GM23338 (cell line): ENCODE data around the gene CMYA5. TPM values are rescaled to one million over a fixed set of nuclear protein-coding genes. Genes with fewer than 3 reads are reported as not detected.
A peak's percentile ranks its signal among the peaks of the same experiment; 100 is the strongest.

Experiments used
- ATAC-seq: fragments of 200-7000 bp; cut with Tn5 transposase; 3 replicates; pipeline ENCODE4 v1.9.1; 2020
- DNase-seq: peaks from one replicate; pipeline ENCODE4 v3.0.0-alpha.2; 2015; ENCODE audit warnings: low spot score
- H2AFZ ChIP-seq: fragments of 200-600 bp; sonication (generic); 2 replicates; pipeline ENCODE4 v1.8.0; 2016; ENCODE audit warnings: antibody characterized with exemption, mild to moderate bottlenecking, moderate library complexity
- H3F3A ChIP-seq: fragments of 200-600 bp; sonication (generic); replicated peaks from 2 replicates; pipeline ENCODE4 v1.8.0; 2017; ENCODE audit warnings: antibody characterized with exemption, mixed run types, low read depth
- H3K27ac ChIP-seq: fragments of 200-600 bp; sonication (generic); 2 replicates; pipeline ENCODE4 v1.6.1; 2016; ENCODE audit warnings: low read depth
- H3K27me3 ChIP-seq: fragments of 200-600 bp; sonication (generic); 2 replicates; pipeline ENCODE4 v1.8.0; 2016; ENCODE audit warnings: mild to moderate bottlenecking, mixed run types, moderate library complexity; ENCODE audit not compliant: insufficient read depth
- H3K36me3 ChIP-seq: fragments of 200-600 bp; sonication (generic); 2 replicates; pipeline ENCODE4 v1.8.0; 2016; ENCODE audit warnings: mild to moderate bottlenecking; ENCODE audit not compliant: insufficient read depth
- H3K4me1 ChIP-seq: fragments of 200-600 bp; sonication (generic); 2 replicates; pipeline ENCODE4 v1.8.0; 2016; ENCODE audit warnings: mild to moderate bottlenecking, moderate library complexity; ENCODE audit not compliant: insufficient read depth
- H3K4me2 ChIP-seq: fragments of 200-600 bp; sonication (generic); 2 replicates; pipeline ENCODE4 v1.7.1; 2017; ENCODE audit warnings: mixed run types
- H3K4me3 ChIP-seq: fragments of 200-600 bp; sonication (generic); 2 replicates; pipeline ENCODE4 v1.6.1; 2016; ENCODE audit warnings: mixed run types
- H3K79me2 ChIP-seq: fragments of 200-600 bp; sonication (generic); replicated peaks from 2 replicates; pipeline ENCODE4 v1.8.0; 2017; ENCODE audit warnings: mild to moderate bottlenecking; ENCODE audit not compliant: insufficient read depth
- H3K9me2 ChIP-seq: fragments of 200-600 bp; sonication (generic); 2 replicates; pipeline ENCODE4 v1.8.0; 2017; ENCODE audit not compliant: insufficient read depth
- H4K20me1 ChIP-seq: fragments of 200-600 bp; sonication (generic); replicated peaks from 2 replicates; pipeline ENCODE4 v1.8.0; 2017; ENCODE audit warnings: mild to moderate bottlenecking; ENCODE audit not compliant: insufficient read depth
- H3K27ac Mint-ChIP-seq: 2 replicates; pipeline ENCODE4 v1.8.0; 2020; ENCODE audit warnings: inconsistent platforms, mild to moderate bottlenecking, moderate library complexity, mixed read lengths
- H3K27me3 Mint-ChIP-seq: 3 replicates; pipeline ENCODE4 v1.8.0; 2022; ENCODE audit warnings: low read depth, mild to moderate bottlenecking, moderate library complexity, mixed read lengths, inconsistent platforms; ENCODE audit not compliant: insufficient read depth, poor library complexity
- H3K36me3 Mint-ChIP-seq: 3 replicates; pipeline ENCODE4 v1.8.0; 2021; ENCODE audit warnings: low read depth, mild to moderate bottlenecking, inconsistent platforms, moderate library complexity, mixed read lengths
- H3K4me1 Mint-ChIP-seq: 3 replicates; pipeline ENCODE4 v1.8.0; 2020; ENCODE audit warnings: mild to moderate bottlenecking, inconsistent platforms, mixed read lengths
- H3K4me3 Mint-ChIP-seq: 3 replicates; pipeline ENCODE4 v1.8.0; 2021; ENCODE audit warnings: moderate library complexity, mild to moderate bottlenecking, inconsistent platforms, mixed read lengths
- H3K9me3 Mint-ChIP-seq: 3 replicates; pipeline ENCODE4 v1.8.0; 2020; ENCODE audit warnings: moderate library complexity, mild to moderate bottlenecking, inconsistent platforms, mixed read lengths
- CREB1 ChIP-seq: fragments of 250-450 bp; sonication (Bioruptor Pico); IDR thresholded peaks from 2 replicates; pipeline ENCODE4 v1.5.0; 2020; ENCODE audit warnings: low read depth, mild to moderate bottlenecking, moderate library complexity
- CTCF ChIP-seq, 2 experiments: fragments of 200-600 bp in 1 of 2; sonication (generic) in 1 of 2; conservative IDR thresholded peaks; 2 replicates each; pipeline versions ENCODE4 v1.5.1 to v1.6.1; 2016 to 2017; ENCODE audit warnings: antibody characterized with exemption in 2 of 2, low read depth in 2 of 2, mild to moderate bottlenecking in 2 of 2, moderate library complexity in 1 of 2
- ETS1 ChIP-seq: IDR thresholded peaks from 2 replicates; pipeline ENCODE4 v1.6.1; 2016; ENCODE audit warnings: antibody characterized with exemption
- EZH2 ChIP-seq: fragments of 200-600 bp; sonication (generic); IDR thresholded peaks from one replicate; pipeline ENCODE4 v1.8.0; 2017; ENCODE audit warnings: antibody characterized with exemption, mild to moderate bottlenecking, low read depth; ENCODE audit not compliant: unreplicated experiment
- EZH2phosphoT487 ChIP-seq: fragments of 200-600 bp; sonication (generic); IDR thresholded peaks from one replicate; pipeline ENCODE4 v1.8.1; 2018; ENCODE audit warnings: antibody characterized with exemption; ENCODE audit not compliant: unreplicated experiment
- JUNB ChIP-seq: IDR thresholded peaks from one replicate; pipeline ENCODE4 v1.6.1; 2016; ENCODE audit warnings: antibody characterized with exemption; ENCODE audit not compliant: unreplicated experiment
- NANOG ChIP-seq: IDR thresholded peaks from 2 replicates; pipeline ENCODE4 v1.6.1; 2016; ENCODE audit warnings: antibody characterized with exemption, borderline replicate concordance
- POLR2AphosphoS5 ChIP-seq: IDR thresholded peaks from 2 replicates; pipeline ENCODE4 v1.6.1; 2016; ENCODE audit warnings: antibody characterized with exemption, low read depth
- REST ChIP-seq: IDR thresholded peaks from one replicate; pipeline ENCODE4 v1.6.1; 2018; ENCODE audit warnings: antibody characterized with exemption; ENCODE audit not compliant: unreplicated experiment
- STAT1 ChIP-seq: IDR thresholded peaks from one replicate; pipeline ENCODE4 v1.6.1; 2016; ENCODE audit warnings: antibody characterized with exemption; ENCODE audit not compliant: unreplicated experiment
- ZNF114 ChIP-seq: fragments of 250-450 bp; sonication (Bioruptor Pico); IDR thresholded peaks from 2 replicates; pipeline ENCODE4 v1.5.0; 2020; ENCODE audit warnings: mild to moderate bottlenecking, moderate library complexity
- ZNF462 ChIP-seq: fragments of 250-450 bp; sonication (Bioruptor Pico); IDR thresholded peaks from 2 replicates; pipeline ENCODE4 v1.5.0; 2020; ENCODE audit warnings: mild to moderate bottlenecking, moderate library complexity
- polyA plus RNA-seq: library from polyadenylated mRNA; unstranded; fragments of >200 nt; fragmentation: Nextera tagmentation; extraction: Ambion mirVana; gene quantifications from 2 replicates; pipeline ENCODE4 v1.2.1, GENCODE V29; 2016
- total RNA-seq: library from RNA; depleted of rRNA; stranded (reverse); fragments of >200 nt; shearing (Covaris generic); gene quantifications from 2 replicates; pipeline ENCODE4 v1.2.3, GENCODE V29; 2014

CMYA5 gene
- total and polyA plus RNA-seq, 2 experiments from 2014 or later, result 0.45 to 0.49 TPM

- TF ChIP-seq ZNF462 (CRISPR knock-in tag) (no peak), EZH2phosphoT487 (no peak), JUNB (no peak), STAT1 (no peak)
These were observed 1.7 kb upstream of the CMYA5 start (continued) for GRCh38 chr5:79687889-79688288.

- Histone ChIP-seq H3K79me2 (no peaks in the 10 kb centered on the region), H3K9me2 (peaks cover 4% of the 10 kb centered on the region; the same call in 1 of the 2 replicates), H2AFZ (no peak overlapping the region), H3K4me3 (no peak overlapping the region), H3K4me2 (peak overlapping the region; percentile 90; the same call in 1 of the 2 replicates), H3K36me3 (no peaks in the 10 kb centered on the region), H3K4me1 (peaks cover 11% of the 10 kb centered on the region; the same call in 1 of the 2 replicates), H4K20me1 (no peaks in the 10 kb centered on the region), H3K27ac (no peak overlapping the region), H3K27me3 (peaks cover 9% of the 10 kb centered on the region; the same call in 1 of the 2 replicates), H3F3A (peaks cover 4% of the 10 kb centered on the region)
- DNase-seq (no peak), ATAC-seq (no peak)
- peaks cover 20% of the 10 kb centered on the region for H3K4me1 Mint-ChIP-seq
- 0 out of 3 replicates have a peak overlapping the region, but pooled peaks have one; percentile 70 for H3K4me3 Mint-ChIP-seq
- H3K27ac Mint-ChIP-seq, result no peak overlapping the region
- H3K36me3 Mint-ChIP-seq, result peaks cover 13% of the 10 kb centered on the region
- H3K27me3 Mint-ChIP-seq, result peaks cover 12% of the 10 kb centered on the region
- peaks cover 8% of the 10 kb centered on the region; the same call in 2 of the 3 replicates for H3K9me3 Mint-ChIP-seq
- TF ChIP-seq ETS1, result no peak
- no peak for TF ChIP-seq CREB1
- no peak for TF ChIP-seq POLR2AphosphoS5
- no peak for TF ChIP-seq JUNB
- TF ChIP-seq NANOG, result no peak
- no peak for TF ChIP-seq REST
- TF ChIP-seq STAT1, result no peak
- no peak for TF ChIP-seq EZH2
- no peak for TF ChIP-seq ZNF114
- no peak for TF ChIP-seq CTCF (conservative IDR thresholded peaks at IDR 0.05; ENCODE audit: low read depth in 2 of 2)
These were observed 1.4 kb downstream of the CMYA5 start for GRCh38 chr5:79691007-79691406.
